Mesothelial cell of epicardium (in vitro differentiated cells): ENCODE results near the gene NEK8. TPM values are rescaled to one million over a fixed set of nuclear protein-coding genes. Genes with fewer than 3 reads are reported as not detected.

Experiments
- DNase-seq, 2 experiments: peaks; one replicate each; pipeline ENCODE4 v3.0.0; 2021; ENCODE audit warnings: low spot score in 2 of 2; ENCODE audit not compliant: unreplicated experiment in 2 of 2
- H3K27ac Mint-ChIP-seq: 2 replicates; pipeline ENCODE4 v1.8.0; 2021; ENCODE audit warnings: mixed read lengths
- H3K27me3 Mint-ChIP-seq: 2 replicates; pipeline ENCODE4 v1.8.0; 2021; ENCODE audit warnings: low read depth, mixed read lengths
- H3K36me3 Mint-ChIP-seq: 2 replicates; pipeline ENCODE4 v1.8.0; 2021; ENCODE audit warnings: mixed read lengths
- H3K4me1 Mint-ChIP-seq: 2 replicates; pipeline ENCODE4 v1.8.0; 2021; ENCODE audit warnings: mixed read lengths
- H3K4me3 Mint-ChIP-seq: 2 replicates; pipeline ENCODE4 v1.8.0; 2021; ENCODE audit warnings: mild to moderate bottlenecking, moderate library complexity, mixed read lengths
- H3K9me3 Mint-ChIP-seq: 2 replicates; pipeline ENCODE4 v1.8.0; 2021; ENCODE audit warnings: mixed read lengths
- total RNA-seq: library from RNA; stranded (reverse); gene quantifications from 3 replicates; pipeline ENCODE4 v1.2.1, GENCODE V29; 2021
- TF ChIP-seq, protein P1 (sequence below): fragments of 200-600 bp; sonication (generic); IDR thresholded peaks from one replicate; pipeline ENCODE4 v1.5.0; 2021; ENCODE audit warnings: antibody characterized with exemption; ENCODE audit not compliant: unreplicated experiment

The NEK8 gene
- total RNA-seq, 1 donor from 2014 or later, result 7.6 TPM

DNA sequence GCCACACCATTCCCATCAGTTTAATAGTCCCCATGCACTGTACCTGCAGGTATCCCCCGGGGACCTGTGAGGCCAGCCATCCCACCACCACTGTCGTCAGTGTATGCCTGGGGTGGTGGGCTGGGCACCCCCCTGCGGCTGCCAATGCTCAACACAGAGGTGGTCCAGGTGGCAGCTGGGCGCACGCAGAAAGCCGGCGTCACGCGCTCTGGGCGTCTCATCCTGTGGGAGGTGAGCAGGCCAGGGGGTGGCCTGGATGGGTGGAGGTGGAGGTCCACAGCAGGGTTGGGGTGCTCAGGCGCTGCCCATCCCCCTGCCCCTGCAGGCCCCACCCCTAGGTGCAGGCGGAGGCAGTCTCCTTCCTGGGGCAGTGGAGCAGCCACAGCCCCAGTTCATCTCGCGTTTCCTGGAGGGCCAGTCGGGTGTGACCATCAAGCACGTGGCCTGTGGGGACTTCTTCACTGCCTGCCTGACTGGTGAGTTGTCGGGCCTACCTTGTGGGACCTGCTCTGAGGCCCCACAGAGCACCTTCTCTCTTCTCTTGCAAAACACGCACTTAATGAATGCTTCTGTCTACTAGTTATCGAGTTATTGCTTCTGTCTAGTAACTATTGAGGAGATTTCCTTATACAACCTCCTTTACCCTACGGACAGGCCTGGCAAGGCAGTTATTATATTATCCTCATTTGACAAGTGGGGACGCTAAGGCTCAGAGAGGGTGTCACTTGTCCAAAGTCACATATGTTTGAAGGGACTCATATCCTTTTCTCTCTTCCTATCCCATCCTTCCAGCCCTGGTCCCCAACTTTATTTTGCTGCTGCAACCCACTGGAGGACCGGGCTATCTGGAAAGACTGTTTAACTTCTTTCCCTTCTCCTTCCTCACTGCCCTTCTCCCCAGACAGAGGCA, 9.4 kb downstream of the NEK8 start:
- no peaks in the 10 kb centered on the region for H3K9me3 Mint-ChIP-seq
- peaks cover 7% of the 10 kb centered on the region for H3K4me1 Mint-ChIP-seq
- H3K27me3 Mint-ChIP-seq, result no peaks in the 10 kb centered on the region
- H3K4me3 Mint-ChIP-seq, result no peak overlapping the region
- TF ChIP-seq, protein P1, sequence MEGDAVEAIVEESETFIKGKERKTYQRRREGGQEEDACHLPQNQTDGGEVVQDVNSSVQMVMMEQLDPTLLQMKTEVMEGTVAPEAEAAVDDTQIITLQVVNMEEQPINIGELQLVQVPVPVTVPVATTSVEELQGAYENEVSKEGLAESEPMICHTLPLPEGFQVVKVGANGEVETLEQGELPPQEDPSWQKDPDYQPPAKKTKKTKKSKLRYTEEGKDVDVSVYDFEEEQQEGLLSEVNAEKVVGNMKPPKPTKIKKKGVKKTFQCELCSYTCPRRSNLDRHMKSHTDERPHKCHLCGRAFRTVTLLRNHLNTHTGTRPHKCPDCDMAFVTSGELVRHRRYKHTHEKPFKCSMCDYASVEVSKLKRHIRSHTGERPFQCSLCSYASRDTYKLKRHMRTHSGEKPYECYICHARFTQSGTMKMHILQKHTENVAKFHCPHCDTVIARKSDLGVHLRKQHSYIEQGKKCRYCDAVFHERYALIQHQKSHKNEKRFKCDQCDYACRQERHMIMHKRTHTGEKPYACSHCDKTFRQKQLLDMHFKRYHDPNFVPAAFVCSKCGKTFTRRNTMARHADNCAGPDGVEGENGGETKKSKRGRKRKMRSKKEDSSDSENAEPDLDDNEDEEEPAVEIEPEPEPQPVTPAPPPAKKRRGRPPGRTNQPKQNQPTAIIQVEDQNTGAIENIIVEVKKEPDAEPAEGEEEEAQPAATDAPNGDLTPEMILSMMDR, result no peak
- DNase-seq, result no peak
- peak overlapping the region; percentile 59 for H3K27ac Mint-ChIP-seq
- no peaks in the 10 kb centered on the region for H3K36me3 Mint-ChIP-seq

DNA sequence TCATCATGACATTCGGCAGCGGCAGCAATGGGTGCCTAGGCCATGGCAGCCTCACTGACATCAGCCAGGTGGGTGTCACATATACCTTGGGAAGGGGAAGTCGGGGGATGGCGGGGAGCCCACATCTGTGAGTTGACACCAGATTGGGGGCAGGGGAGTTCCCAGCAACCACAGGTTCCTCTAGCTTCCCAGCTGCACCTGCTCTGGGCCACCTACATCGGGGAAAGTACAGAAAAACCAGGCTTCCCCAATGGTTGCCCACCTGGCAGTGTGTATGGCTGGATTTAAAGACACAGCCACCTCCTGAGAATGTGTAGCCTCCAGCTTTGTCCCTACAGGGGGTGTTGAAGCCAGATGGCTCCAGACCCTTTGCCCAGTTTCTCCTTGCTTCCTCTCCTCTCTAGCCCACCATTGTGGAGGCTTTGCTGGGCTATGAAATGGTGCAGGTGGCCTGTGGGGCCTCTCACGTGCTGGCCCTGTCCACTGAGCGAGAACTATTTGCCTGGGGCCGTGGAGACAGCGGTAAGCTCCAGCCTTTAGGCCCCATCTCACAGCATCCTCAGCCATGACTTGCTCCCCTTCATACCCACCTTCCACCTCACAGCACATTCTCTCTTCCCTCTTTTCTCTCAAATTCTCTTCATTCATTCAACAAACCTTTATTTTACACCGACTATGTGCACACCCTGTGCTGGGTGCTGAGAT, 10.2 kb downstream of the NEK8 start:
- Mint-ChIP-seq H3K27ac (no peak overlapping the region), H3K4me3 (no peak overlapping the region), H3K36me3 (no peaks in the 10 kb centered on the region), H3K4me1 (peaks cover 9% of the 10 kb centered on the region), H3K27me3 (no peaks in the 10 kb centered on the region), H3K9me3 (no peaks in the 10 kb centered on the region)
- no peak for DNase-seq
- TF ChIP-seq, protein P1, result no peak

DNA sequence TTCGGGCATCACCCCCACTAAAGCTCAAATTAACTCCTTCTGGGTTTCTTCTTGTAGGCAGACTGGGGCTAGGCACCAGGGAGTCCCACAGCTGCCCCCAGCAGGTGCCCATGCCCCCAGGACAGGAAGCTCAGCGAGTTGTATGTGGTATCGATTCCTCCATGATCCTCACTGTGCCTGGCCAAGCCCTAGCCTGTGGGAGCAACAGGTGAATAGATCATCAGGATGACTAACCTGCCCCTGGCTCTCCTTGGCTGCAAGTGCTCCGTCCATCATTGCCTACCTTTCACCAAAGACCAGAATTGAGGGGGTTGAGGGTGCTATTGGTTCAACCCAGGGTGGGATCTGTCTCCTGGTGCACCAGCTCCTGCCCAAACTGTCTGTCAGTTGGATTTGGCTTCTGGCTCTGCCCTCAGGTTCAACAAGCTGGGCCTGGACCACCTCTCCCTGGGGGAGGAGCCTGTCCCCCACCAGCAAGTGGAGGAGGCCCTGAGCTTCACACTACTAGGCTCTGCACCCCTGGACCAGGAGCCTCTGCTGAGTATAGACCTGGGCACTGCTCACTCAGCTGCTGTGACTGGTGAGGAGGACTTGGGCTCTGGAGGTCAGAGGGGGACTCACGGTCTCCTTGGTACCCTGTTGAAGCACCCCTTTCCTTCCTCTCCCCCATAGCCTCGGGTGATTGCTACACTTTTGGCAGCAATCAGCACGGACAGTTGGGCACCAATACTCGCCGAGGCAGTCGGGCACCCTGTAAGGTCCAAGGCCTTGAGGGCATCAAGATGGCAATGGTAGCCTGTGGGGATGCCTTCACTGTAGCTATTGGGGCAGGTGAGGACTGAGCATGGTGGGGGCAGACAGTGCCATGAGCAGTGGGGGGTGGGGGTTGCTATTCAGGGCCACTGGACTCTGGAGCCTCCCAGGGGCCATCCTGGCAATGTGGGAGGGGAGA, 12.1 kb downstream of the NEK8 start:
- H3K27me3 Mint-ChIP-seq, result no peaks in the 10 kb centered on the region
- no peaks in the 10 kb centered on the region for H3K9me3 Mint-ChIP-seq
- H3K4me1 Mint-ChIP-seq, result peaks cover 9% of the 10 kb centered on the region
- H3K27ac Mint-ChIP-seq, result no peak overlapping the region
- no peak for DNase-seq
- H3K36me3 Mint-ChIP-seq, result no peaks in the 10 kb centered on the region
- no peak overlapping the region for H3K4me3 Mint-ChIP-seq
- TF ChIP-seq, protein P1, result no peak

DNA sequence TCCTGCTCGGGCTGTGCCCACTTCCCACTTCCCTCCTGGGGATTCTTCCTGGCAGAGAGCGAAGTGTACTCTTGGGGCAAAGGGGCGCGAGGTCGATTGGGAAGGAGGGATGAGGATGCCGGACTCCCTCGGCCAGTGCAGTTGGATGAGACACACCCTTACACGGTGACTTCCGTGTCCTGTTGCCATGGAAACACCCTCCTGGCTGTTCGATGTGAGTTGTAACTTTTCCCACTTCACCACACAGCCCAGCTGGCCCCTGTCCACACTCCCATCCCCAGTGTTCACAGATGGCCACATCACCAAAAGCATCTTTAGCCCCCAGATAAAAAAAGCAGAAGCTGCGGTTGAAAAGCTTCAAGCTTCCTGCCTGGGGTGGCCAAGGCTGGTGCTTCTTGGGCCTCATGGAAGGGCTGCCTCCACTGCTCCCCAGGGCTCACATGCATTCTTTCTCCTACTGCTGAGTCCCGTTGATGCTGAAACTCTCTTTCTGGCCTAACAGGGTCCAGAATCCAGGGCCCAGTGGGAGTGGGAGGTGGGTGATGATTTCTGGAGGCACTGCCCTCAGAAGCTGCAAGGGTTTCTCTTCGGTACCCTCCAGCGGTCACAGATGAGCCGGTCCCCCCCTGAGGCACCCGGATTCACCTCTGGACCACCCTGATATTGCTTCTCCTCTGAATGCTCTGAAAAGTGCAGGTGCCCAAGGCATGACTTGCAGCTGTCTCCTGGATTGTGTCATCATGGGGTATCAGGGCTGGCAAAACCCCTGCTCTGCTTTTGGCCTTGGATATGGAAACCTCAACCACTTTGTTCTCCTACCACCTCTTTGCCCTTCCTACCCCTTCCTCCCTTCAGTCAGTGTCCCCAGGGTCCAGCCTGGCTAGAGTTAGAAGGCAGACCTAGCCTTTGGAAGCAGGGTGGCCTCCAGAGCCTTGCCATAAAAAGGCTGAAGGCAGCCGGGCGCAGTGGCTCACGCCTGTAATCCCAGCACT, 13.1 kb downstream of the NEK8 start:
- DNase-seq, result no peak
- Mint-ChIP-seq H3K27ac (peak overlapping the region; percentile 30), H3K9me3 (no peaks in the 10 kb centered on the region), H3K27me3 (no peaks in the 10 kb centered on the region), H3K4me1 (peaks cover 16% of the 10 kb centered on the region), H3K4me3 (no peak overlapping the region), H3K36me3 (no peaks in the 10 kb centered on the region)
- TF ChIP-seq, protein P1, result no peak
